Astrocyte (in vitro differentiated cells and primary cell): ENCODE data around the gene CASKIN2. TPM values are rescaled to one million over a fixed set of nuclear protein-coding genes. Genes with fewer than 3 reads are reported as not detected.

Source experiments
- DNase-seq: peaks from one replicate; pipeline ENCODE4 v3.0.0-alpha.2; 2010; ENCODE audit warnings: low read depth
- FAIRE-seq: peaks from 2 replicates; lab custom pipeline; 2011; peaks lifted over from hg19 to GRCh38; lab: Jason Lieb, UNC
- H2AFZ ChIP-seq: 2 replicates; pipeline ENCODE4 v1.6.0; 2012; ENCODE audit warnings: low read depth, low read length, inconsistent platforms
- H3K27ac ChIP-seq: 2 replicates; pipeline ENCODE4 v1.5.1; 2011; ENCODE audit warnings: low read depth, low read length, inconsistent platforms
- H3K27me3 ChIP-seq: 2 replicates; pipeline ENCODE4 v1.6.0; 2011; ENCODE audit warnings: low read length, inconsistent platforms; ENCODE audit not compliant: insufficient read depth
- H3K36me3 ChIP-seq: 2 replicates; pipeline ENCODE4 v1.5.1; 2011; ENCODE audit warnings: low read length, inconsistent platforms; ENCODE audit not compliant: insufficient read depth
- H3K4me1 ChIP-seq: 2 replicates; pipeline ENCODE4 v1.5.1; 2011; ENCODE audit warnings: low read length, inconsistent platforms; ENCODE audit not compliant: insufficient read depth
- H3K4me2 ChIP-seq: 2 replicates; pipeline ENCODE4 v1.6.0; 2012; ENCODE audit warnings: low read length, inconsistent platforms
- H3K4me3 ChIP-seq: 2 replicates; pipeline ENCODE4 v1.5.1; 2011; ENCODE audit warnings: low read depth, mild to moderate bottlenecking, low read length, inconsistent platforms; ENCODE audit not compliant: insufficient read depth
- H3K79me2 ChIP-seq: 2 replicates; pipeline ENCODE4 v1.6.0; 2012; ENCODE audit warnings: mild to moderate bottlenecking, low read length, inconsistent platforms; ENCODE audit not compliant: insufficient read depth
- H3K9ac ChIP-seq: 2 replicates; pipeline ENCODE4 v1.6.0; 2012; ENCODE audit warnings: mild to moderate bottlenecking, low read length, inconsistent platforms
- H3K9me3 ChIP-seq: 2 replicates; pipeline ENCODE4 v1.5.1; 2012; ENCODE audit warnings: low read depth, mild to moderate bottlenecking, low read length, inconsistent platforms; ENCODE audit not compliant: insufficient read depth
- H4K20me1 ChIP-seq: 2 replicates; pipeline ENCODE4 v1.6.0; 2012; ENCODE audit warnings: low read length, inconsistent platforms; ENCODE audit not compliant: insufficient read depth
- H3K27ac Mint-ChIP-seq: one replicate; pipeline ENCODE4 v1.8.0; 2021; ENCODE audit warnings: mild to moderate bottlenecking, mixed read lengths; ENCODE audit not compliant: unreplicated experiment
- H3K27me3 Mint-ChIP-seq: one replicate; pipeline ENCODE4 v1.8.0; 2021; ENCODE audit warnings: low read depth, mixed read lengths; ENCODE audit not compliant: unreplicated experiment
- H3K36me3 Mint-ChIP-seq: one replicate; pipeline ENCODE4 v1.8.0; 2021; ENCODE audit warnings: low read depth, mixed read lengths; ENCODE audit not compliant: unreplicated experiment
- H3K4me1 Mint-ChIP-seq: one replicate; pipeline ENCODE4 v1.8.0; 2021; ENCODE audit warnings: low read depth, mixed read lengths; ENCODE audit not compliant: unreplicated experiment
- H3K4me3 Mint-ChIP-seq: one replicate; pipeline ENCODE4 v1.8.0; 2021; ENCODE audit warnings: mild to moderate bottlenecking, moderate library complexity, mixed read lengths; ENCODE audit not compliant: unreplicated experiment
- H3K9me3 Mint-ChIP-seq: one replicate; pipeline ENCODE4 v1.8.0; 2021; ENCODE audit warnings: mild to moderate bottlenecking, mixed read lengths; ENCODE audit not compliant: unreplicated experiment
- EZH2 ChIP-seq: IDR thresholded peaks from 2 replicates; pipeline ENCODE4 v1.6.1; 2012; ENCODE audit warnings: mild to moderate bottlenecking, low read length, inconsistent platforms; ENCODE audit not compliant: insufficient read depth
- total RNA-seq: library from RNA; stranded (reverse); gene quantifications from 2 replicates; pipeline ENCODE4 v1.2.1, GENCODE V29; 2021
- TF ChIP-seq, protein P1 (sequence below): IDR thresholded peaks from 2 replicates; pipeline ENCODE4 v1.5.1; 2011; ENCODE audit warnings: low read depth, mild to moderate bottlenecking, inconsistent platforms, low read length, moderate library complexity; ENCODE audit not compliant: insufficient read depth

Gene CASKIN2
- total RNA-seq, 1 donor from 2014 or later: 22.8 TPM

DNA sequence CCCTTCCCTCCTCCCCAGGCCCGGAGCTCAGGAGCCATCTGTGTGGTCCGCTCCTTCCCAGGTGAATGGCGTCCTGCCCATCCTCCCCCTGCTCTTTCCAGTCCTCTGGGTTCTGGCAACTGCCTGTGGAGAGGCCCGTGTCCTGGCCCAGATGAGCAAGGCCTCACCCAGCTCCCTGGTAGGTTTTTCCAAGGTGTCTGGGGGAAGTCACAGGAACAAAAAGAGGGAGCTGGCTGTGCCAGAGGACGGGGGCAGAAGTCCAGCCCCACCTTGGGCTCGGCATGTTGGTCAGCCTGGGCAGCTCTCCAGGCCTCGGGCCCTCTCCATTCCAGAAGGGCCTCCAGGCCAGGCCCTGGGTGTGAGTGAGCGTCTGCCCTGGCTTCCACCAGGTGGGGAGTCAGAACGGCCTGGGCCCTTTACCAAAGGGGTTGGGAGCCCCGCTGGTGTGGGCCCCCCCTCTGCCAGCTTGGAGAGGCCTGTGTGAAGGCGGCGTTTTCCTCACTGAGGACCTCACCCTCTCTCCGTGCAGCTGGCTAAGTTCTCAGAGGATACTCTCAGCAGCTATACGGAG, 25.1 kb downstream of the CASKIN2 start:
- Histone ChIP-seq H3K9me3 (no peaks in the 10 kb centered on the region), H3K27ac (no peak overlapping the region), H3K9ac (no peak overlapping the region), H3K4me2 (no peak overlapping the region), H3K79me2 (no peaks in the 10 kb centered on the region), H2AFZ (no peak overlapping the region), H3K4me3 (no peak overlapping the region), H3K36me3 (no peaks in the 10 kb centered on the region), H3K27me3 (no peaks in the 10 kb centered on the region), H4K20me1 (peaks cover 16% of the 10 kb centered on the region), H3K4me1 (peaks cover 9% of the 10 kb centered on the region)
- no peaks in the 10 kb centered on the region for H3K27me3 Mint-ChIP-seq
- peaks cover 18% of the 10 kb centered on the region for H3K36me3 Mint-ChIP-seq
- H3K27ac Mint-ChIP-seq: no peak overlapping the region
- FAIRE-seq (no peak), DNase-seq (no peak)
- no peak overlapping the region for H3K4me3 Mint-ChIP-seq
- H3K4me1 Mint-ChIP-seq: peaks cover 8% of the 10 kb centered on the region
- H3K9me3 Mint-ChIP-seq: peaks cover 2% of the 10 kb centered on the region
- TF ChIP-seq, protein P1, sequence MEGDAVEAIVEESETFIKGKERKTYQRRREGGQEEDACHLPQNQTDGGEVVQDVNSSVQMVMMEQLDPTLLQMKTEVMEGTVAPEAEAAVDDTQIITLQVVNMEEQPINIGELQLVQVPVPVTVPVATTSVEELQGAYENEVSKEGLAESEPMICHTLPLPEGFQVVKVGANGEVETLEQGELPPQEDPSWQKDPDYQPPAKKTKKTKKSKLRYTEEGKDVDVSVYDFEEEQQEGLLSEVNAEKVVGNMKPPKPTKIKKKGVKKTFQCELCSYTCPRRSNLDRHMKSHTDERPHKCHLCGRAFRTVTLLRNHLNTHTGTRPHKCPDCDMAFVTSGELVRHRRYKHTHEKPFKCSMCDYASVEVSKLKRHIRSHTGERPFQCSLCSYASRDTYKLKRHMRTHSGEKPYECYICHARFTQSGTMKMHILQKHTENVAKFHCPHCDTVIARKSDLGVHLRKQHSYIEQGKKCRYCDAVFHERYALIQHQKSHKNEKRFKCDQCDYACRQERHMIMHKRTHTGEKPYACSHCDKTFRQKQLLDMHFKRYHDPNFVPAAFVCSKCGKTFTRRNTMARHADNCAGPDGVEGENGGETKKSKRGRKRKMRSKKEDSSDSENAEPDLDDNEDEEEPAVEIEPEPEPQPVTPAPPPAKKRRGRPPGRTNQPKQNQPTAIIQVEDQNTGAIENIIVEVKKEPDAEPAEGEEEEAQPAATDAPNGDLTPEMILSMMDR: no peak
- no peak for TF ChIP-seq EZH2

DNA sequence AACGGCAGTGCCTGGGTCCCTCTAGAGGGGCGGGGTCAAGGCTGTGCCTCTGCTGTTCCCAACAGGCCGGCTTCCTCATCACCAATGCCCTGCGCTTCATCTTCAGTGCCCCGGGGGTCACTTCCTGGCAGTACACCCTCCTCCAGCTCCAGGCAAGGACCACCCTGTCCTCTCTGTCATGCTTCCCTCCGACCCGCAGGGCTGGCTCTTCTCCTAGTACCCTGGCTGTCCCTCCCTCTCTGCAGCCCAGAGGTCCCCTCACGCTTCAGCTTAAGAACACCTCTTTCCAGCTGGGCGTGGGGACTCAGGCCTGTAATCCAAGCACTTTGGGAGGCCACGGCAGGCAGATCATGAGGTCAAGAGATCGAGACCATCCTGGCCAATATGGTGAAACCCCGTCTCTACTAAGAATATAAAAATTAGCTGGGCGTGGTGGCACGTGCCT, 25.8 kb downstream of the CASKIN2 start:
- Histone ChIP-seq H2AFZ (no peak overlapping the region), H3K9me3 (no peaks in the 10 kb centered on the region), H3K4me2 (no peak overlapping the region), H3K79me2 (no peaks in the 10 kb centered on the region), H3K36me3 (no peaks in the 10 kb centered on the region), H3K4me1 (peaks cover 9% of the 10 kb centered on the region), H3K9ac (no peak overlapping the region), H3K27ac (no peak overlapping the region), H3K27me3 (no peaks in the 10 kb centered on the region), H4K20me1 (peaks cover 20% of the 10 kb centered on the region), H3K4me3 (no peak overlapping the region)
- no peak overlapping the region for H3K27ac Mint-ChIP-seq
- no peak for FAIRE-seq
- peaks cover 2% of the 10 kb centered on the region for H3K9me3 Mint-ChIP-seq
- DNase-seq: no peak
- H3K4me3 Mint-ChIP-seq: no peak overlapping the region
- peaks cover 18% of the 10 kb centered on the region for H3K36me3 Mint-ChIP-seq
- H3K4me1 Mint-ChIP-seq: peaks cover 8% of the 10 kb centered on the region
- no peak for TF ChIP-seq EZH2
- TF ChIP-seq, protein P1: no peak
- no peaks in the 10 kb centered on the region for H3K27me3 Mint-ChIP-seq
